ENCODE data around the gene AMOTL2.

- TF ChIP-seq EZH2phosphoT487 (IDR thresholded peaks at IDR 0.05; ENCODE audit: low read depth) (no peak), CTCF (IDR thresholded peaks at IDR 0.05; ENCODE audit: low read depth, low read length) (no peak)
Observed at GRCh38 chr3:134381831-134382442, 7.7 kb upstream of the AMOTL2 start.

Data from OCI-LY3 (cell line).